K562 (cell line): Measurements from ENCODE around the gene RCC1. TPM values are rescaled to one million over a fixed set of nuclear protein-coding genes. Genes with fewer than 3 reads are reported as not detected.

Experiments used
- CBX1 ChIP-seq: sonication (generic); IDR thresholded peaks from 2 replicates; pipeline ENCODE4 v1.6.1; 2016; ENCODE audit warnings: antibody characterized with exemption, low read depth, mild to moderate bottlenecking
- CXXC5 ChIP-seq: fragments of 250-450 bp; sonication (Bioruptor Pico); IDR thresholded peaks from 2 replicates; pipeline ENCODE4 v1.8.0; 2022; ENCODE audit warnings: inconsistent platforms, mild to moderate bottlenecking, moderate library complexity
- ETS2 ChIP-seq: IDR thresholded peaks from 2 replicates; pipeline ENCODE4 v1.6.1; 2016; ENCODE audit warnings: borderline replicate concordance, missing genetic modification characterization, mild to moderate bottlenecking, moderate library complexity, missing compliant biosample characterization; ENCODE audit not compliant: poor library complexity, severe bottlenecking
- ETV5 ChIP-seq: sonication (generic); formaldehyde crosslinking; IDR thresholded peaks from 2 replicates; pipeline ENCODE4 v1.4.0; 2020; ENCODE audit warnings: low read depth, mild to moderate bottlenecking, missing genetic modification reagents
- FOXK2 ChIP-seq, 2 experiments: fragments of 450-650 bp; IDR thresholded peaks in 1 of 2; conservative IDR thresholded peaks in 1 of 2; 2 replicates each; pipeline ENCODE4 v1.6.1; 2016; ENCODE audit warnings: low read depth in 2 of 2, mild to moderate bottlenecking in 1 of 2
- HDAC6 ChIP-seq: IDR thresholded peaks from 2 replicates; pipeline ENCODE4 v1.6.1; 2012; ENCODE audit warnings: low read depth, mild to moderate bottlenecking, control low read depth, inconsistent platforms, low read length, moderate library complexity
- HIVEP1 ChIP-seq: fragments of 250-450 bp; sonication (Bioruptor Pico); IDR thresholded peaks from 2 replicates; pipeline ENCODE4 v1.4.0; 2020; ENCODE audit warnings: mild to moderate bottlenecking
- HOXB6 ChIP-seq: fragments of 250-450 bp; sonication (Bioruptor Pico); IDR thresholded peaks from 2 replicates; pipeline ENCODE4 v1.5.1; 2022; ENCODE audit warnings: mild to moderate bottlenecking, borderline replicate concordance
- MECOM ChIP-seq: fragments of 250-450 bp; sonication (Bioruptor Pico); IDR thresholded peaks from 2 replicates; pipeline ENCODE4 v1.8.0; 2022; ENCODE audit warnings: inconsistent platforms
- NFE2 ChIP-seq: IDR thresholded peaks from 2 replicates; pipeline ENCODE4 v1.6.1; 2014; ENCODE audit warnings: antibody characterized with exemption, low read depth
- PTRF ChIP-seq: fragments of 450-650 bp; IDR thresholded peaks from 2 replicates; pipeline ENCODE4 v1.6.1; 2016; ENCODE audit warnings: mild to moderate bottlenecking, missing genetic modification characterization, missing compliant biosample characterization
- RB1 ChIP-seq: fragments of 450-650 bp; IDR thresholded peaks from 2 replicates; pipeline ENCODE4 v1.6.1; 2017; ENCODE audit warnings: low read depth, mild to moderate bottlenecking
- RBM15 ChIP-seq: fragments of 200-400 bp; formaldehyde crosslinking; IDR thresholded peaks from 2 replicates; pipeline ENCODE4 v1.6.1; 2018; ENCODE audit warnings: mild to moderate bottlenecking, low read length, moderate library complexity; ENCODE audit not compliant: insufficient read depth
- SAFB2 ChIP-seq: fragments of 200-400 bp; formaldehyde crosslinking; IDR thresholded peaks from 2 replicates; pipeline ENCODE4 v1.6.1; 2018; ENCODE audit warnings: borderline replicate concordance, low read length, low read depth, moderate library complexity; ENCODE audit not compliant: severe bottlenecking
- SMAD4 ChIP-seq: fragments of 250-450 bp; sonication (Bioruptor Pico); conservative IDR thresholded peaks from 2 replicates; pipeline ENCODE4 v1.8.0; 2021; ENCODE audit warnings: inconsistent platforms, mild to moderate bottlenecking, moderate library complexity
- STAT5A ChIP-seq: IDR thresholded peaks from 2 replicates; pipeline ENCODE4 v1.6.1; 2012; ENCODE audit warnings: low read length, inconsistent platforms, borderline replicate concordance
- ZNF282 ChIP-seq: sonication (generic); formaldehyde crosslinking; IDR thresholded peaks from 2 replicates; pipeline ENCODE4 v1.8.1; 2023; ENCODE audit warnings: missing genetic modification reagents
- ZNF311 ChIP-seq: fragments of 250-450 bp; sonication (Bioruptor Pico); IDR thresholded peaks from 2 replicates; pipeline ENCODE4 v1.4.0; 2020; ENCODE audit warnings: mild to moderate bottlenecking, moderate library complexity
- ZNF696 ChIP-seq: fragments of 250-450 bp; sonication (Bioruptor Pico); conservative IDR thresholded peaks from 2 replicates; pipeline ENCODE4 v1.4.0; 2020; ENCODE audit warnings: mild to moderate bottlenecking, moderate library complexity
- ZNF717 ChIP-seq: fragments of 250-450 bp; sonication (Bioruptor Pico); IDR thresholded peaks from 2 replicates; pipeline ENCODE4 v1.5.0; 2021
- ZSCAN32 ChIP-seq: fragments of 450-650 bp; formaldehyde crosslinking; IDR thresholded peaks from 2 replicates; pipeline ENCODE4 v1.4.0; 2020; ENCODE audit warnings: mild to moderate bottlenecking, moderate library complexity
- polyA plus RNA-seq, 8 experiments: library from polyadenylated mRNA; depleted of rRNA in 4 of 8; stranded (reverse) in 5 of 8; unstranded in 3 of 8; fragments of >200 nt; fragmentation: Nextera tagmentation in 2 of 8; fragmentation: Illumina TruSeq in 1 of 8; extraction: Ambion mirVana in 2 of 8; extraction: Trizol in 1 of 8; gene quantifications; 2 replicates each; pipeline versions ENCODE4 v1.2.1 to v1.2.3, GENCODE V29; 2011 to 2014; ENCODE audit warnings: inconsistent platforms in 1 of 8, missing spikeins in 1 of 8
- total RNA-seq, 7 experiments: library from RNA; depleted of rRNA in 6 of 7; stranded (reverse); fragments of >200 nt in 6 of 7; fragmentation: Illumina TruSeq in 2 of 7; extraction: Trizol in 2 of 7; gene quantifications; 2 replicates each; pipeline versions ENCODE4 v1.2.1 to v1.2.3, GENCODE V29; 2011 to 2021; ENCODE audit warnings: low replicate concordance in 1 of 7
- TF ChIP-seq, protein P1 (sequence below): fragments of 200-400 bp; formaldehyde crosslinking; IDR thresholded peaks from 2 replicates; pipeline ENCODE4 v1.6.1; 2017; ENCODE audit warnings: mild to moderate bottlenecking, low read depth, low read length, moderate library complexity
- TF ChIP-seq, protein P2 (sequence below): fragments of 250-450 bp; sonication (Bioruptor Pico); IDR thresholded peaks from 2 replicates; pipeline ENCODE4 v1.4.0; 2020; ENCODE audit warnings: borderline replicate concordance
- TF ChIP-seq, protein P3 (sequence below), 2 experiments: fragments of 150-350 bp in 1 of 2; IDR thresholded peaks; 2 replicates each; pipeline ENCODE4 v1.6.1; 2012 to 2016; ENCODE audit warnings: low read depth in 2 of 2, low read length in 2 of 2, mild to moderate bottlenecking in 1 of 2, moderate library complexity in 1 of 2

Gene RCC1
- total and polyA plus RNA-seq, 9 of the 15 experiments (the other 6 are each of a cell fraction or from before 2014, with no cell fraction given) = 16.4 to 202 (median 107) TPM

DNA sequence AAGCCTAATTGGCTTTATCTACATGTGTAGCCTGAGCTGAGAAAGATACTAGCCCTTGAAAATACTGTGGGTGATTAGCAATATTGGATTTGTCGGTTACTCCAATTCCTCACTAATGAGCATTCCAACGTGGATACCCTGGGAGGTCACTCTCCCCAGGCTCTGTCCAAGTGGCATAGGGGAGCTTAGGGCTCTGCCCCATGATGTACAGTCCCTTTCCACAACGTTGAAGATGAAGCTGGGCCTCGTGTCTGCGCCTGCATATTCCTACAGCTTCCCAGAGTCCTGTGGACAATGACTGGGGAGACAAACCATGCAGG, 2.6 kb downstream of the RCC1 start (continued):
- TF ChIP-seq, protein P1, sequence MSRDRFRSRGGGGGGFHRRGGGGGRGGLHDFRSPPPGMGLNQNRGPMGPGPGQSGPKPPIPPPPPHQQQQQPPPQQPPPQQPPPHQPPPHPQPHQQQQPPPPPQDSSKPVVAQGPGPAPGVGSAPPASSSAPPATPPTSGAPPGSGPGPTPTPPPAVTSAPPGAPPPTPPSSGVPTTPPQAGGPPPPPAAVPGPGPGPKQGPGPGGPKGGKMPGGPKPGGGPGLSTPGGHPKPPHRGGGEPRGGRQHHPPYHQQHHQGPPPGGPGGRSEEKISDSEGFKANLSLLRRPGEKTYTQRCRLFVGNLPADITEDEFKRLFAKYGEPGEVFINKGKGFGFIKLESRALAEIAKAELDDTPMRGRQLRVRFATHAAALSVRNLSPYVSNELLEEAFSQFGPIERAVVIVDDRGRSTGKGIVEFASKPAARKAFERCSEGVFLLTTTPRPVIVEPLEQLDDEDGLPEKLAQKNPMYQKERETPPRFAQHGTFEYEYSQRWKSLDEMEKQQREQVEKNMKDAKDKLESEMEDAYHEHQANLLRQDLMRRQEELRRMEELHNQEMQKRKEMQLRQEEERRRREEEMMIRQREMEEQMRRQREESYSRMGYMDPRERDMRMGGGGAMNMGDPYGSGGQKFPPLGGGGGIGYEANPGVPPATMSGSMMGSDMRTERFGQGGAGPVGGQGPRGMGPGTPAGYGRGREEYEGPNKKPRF = no peak
- TF ChIP-seq MECOM (CRISPR knock-in tag) = no peak
- TF ChIP-seq, protein P2, sequence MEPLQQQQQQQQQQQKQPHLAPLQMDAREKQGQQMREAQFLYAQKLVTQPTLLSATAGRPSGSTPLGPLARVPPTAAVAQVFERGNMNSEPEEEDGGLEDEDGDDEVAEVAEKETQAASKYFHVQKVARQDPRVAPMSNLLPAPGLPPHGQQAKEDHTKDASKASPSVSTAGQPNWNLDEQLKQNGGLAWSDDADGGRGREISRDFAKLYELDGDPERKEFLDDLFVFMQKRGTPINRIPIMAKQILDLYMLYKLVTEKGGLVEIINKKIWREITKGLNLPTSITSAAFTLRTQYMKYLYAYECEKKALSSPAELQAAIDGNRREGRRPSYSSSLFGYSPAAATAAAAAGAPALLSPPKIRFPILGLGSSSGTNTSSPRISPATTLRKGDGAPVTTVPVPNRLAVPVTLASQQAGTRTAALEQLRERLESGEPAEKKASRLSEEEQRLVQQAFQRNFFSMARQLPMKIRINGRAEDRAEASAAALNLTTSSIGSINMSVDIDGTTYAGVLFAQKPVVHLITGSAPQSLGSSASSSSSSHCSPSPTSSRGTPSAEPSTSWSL (CRISPR knock-in tag) = no peak
- no peak for TF ChIP-seq RBM15
- no peak for TF ChIP-seq PTRF
- TF ChIP-seq NFE2 = no peak
- TF ChIP-seq FOXK2 (conservative IDR thresholded peaks at IDR 0.05 in 1 of 2, IDR thresholded peaks at IDR 0.05 in 1 of 2; ENCODE audit: low read depth in 2 of 2) = no peak
- TF ChIP-seq, protein P3, sequence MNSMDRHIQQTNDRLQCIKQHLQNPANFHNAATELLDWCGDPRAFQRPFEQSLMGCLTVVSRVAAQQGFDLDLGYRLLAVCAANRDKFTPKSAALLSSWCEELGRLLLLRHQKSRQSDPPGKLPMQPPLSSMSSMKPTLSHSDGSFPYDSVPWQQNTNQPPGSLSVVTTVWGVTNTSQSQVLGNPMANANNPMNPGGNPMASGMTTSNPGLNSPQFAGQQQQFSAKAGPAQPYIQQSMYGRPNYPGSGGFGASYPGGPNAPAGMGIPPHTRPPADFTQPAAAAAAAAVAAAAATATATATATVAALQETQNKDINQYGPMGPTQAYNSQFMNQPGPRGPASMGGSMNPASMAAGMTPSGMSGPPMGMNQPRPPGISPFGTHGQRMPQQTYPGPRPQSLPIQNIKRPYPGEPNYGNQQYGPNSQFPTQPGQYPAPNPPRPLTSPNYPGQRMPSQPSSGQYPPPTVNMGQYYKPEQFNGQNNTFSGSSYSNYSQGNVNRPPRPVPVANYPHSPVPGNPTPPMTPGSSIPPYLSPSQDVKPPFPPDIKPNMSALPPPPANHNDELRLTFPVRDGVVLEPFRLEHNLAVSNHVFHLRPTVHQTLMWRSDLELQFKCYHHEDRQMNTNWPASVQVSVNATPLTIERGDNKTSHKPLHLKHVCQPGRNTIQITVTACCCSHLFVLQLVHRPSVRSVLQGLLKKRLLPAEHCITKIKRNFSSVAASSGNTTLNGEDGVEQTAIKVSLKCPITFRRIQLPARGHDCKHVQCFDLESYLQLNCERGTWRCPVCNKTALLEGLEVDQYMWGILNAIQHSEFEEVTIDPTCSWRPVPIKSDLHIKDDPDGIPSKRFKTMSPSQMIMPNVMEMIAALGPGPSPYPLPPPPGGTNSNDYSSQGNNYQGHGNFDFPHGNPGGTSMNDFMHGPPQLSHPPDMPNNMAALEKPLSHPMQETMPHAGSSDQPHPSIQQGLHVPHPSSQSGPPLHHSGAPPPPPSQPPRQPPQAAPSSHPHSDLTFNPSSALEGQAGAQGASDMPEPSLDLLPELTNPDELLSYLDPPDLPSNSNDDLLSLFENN (IDR thresholded peaks at IDR 0.05; ENCODE audit: low read depth in 2 of 2, low read length in 2 of 2) = no peak
- TF ChIP-seq ZNF717 (CRISPR knock-in tag) = peak; percentile 34; the same call in 1 of the 2 replicates
- no peak for TF ChIP-seq ETS2
- TF ChIP-seq ZNF696 (CRISPR knock-in tag) = 0 out of 2 replicates have a peak, but pooled peaks have one; percentile 30
- no peak for TF ChIP-seq HDAC6
- TF ChIP-seq ZNF311 (CRISPR knock-in tag) = no peak
- no peak for TF ChIP-seq SMAD4
- TF ChIP-seq HIVEP1 (CRISPR knock-in tag) = no peak
- TF ChIP-seq CXXC5 (CRISPR knock-in tag) = no peak
- TF ChIP-seq ZSCAN32 = no peak
- no peak for TF ChIP-seq CBX1
- peak; percentile 36; the same call in 1 of the 2 replicates for TF ChIP-seq STAT5A
- TF ChIP-seq HOXB6 = no peak
- no peak for TF ChIP-seq RB1
- TF ChIP-seq ETV5 (CRISPR knock-in tag) = no peak
- no peak for TF ChIP-seq SAFB2
- TF ChIP-seq ZNF282 = no peak
